ENCODE data around the gene IGFBP6.
"Not testable (repeated sequence)": the region's sequence is repeated elsewhere in the genome, so short reads cannot be mapped to it uniquely, and the experiment has no call there.

Gene IGFBP6

DNA sequence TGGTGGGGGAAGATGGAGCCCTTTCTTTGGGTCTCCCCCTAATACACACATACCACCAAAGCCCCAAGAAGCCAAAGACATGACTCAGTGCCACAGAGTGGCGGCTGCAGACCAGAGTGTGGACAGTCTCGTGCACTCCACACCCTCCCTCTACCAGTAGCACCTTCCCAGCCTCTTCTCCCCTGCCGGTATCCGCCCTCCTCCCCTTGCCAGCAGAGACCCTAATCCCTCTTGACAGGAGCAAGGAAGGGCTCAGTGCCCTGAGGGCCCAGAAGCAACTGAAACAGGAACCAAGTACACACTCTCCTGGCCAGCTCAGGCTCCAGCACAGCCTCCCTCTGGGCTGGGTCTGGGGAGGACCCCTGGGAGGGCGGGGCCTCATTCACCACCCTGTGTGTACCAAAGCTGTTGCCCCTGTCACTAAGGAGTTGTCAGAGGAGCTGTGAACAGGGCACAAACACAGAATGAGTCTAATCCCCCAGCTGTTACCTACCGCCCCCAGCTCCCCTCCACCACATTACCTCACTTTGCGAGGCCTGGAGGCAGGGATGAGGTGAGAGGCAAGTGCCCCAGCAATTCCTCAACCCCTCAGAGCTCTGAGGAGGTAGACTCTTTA lies 26.5 kb upstream of the IGFBP6 start:
- DNase-seq (ENCODE audit: low read depth), result no peak

DNA sequence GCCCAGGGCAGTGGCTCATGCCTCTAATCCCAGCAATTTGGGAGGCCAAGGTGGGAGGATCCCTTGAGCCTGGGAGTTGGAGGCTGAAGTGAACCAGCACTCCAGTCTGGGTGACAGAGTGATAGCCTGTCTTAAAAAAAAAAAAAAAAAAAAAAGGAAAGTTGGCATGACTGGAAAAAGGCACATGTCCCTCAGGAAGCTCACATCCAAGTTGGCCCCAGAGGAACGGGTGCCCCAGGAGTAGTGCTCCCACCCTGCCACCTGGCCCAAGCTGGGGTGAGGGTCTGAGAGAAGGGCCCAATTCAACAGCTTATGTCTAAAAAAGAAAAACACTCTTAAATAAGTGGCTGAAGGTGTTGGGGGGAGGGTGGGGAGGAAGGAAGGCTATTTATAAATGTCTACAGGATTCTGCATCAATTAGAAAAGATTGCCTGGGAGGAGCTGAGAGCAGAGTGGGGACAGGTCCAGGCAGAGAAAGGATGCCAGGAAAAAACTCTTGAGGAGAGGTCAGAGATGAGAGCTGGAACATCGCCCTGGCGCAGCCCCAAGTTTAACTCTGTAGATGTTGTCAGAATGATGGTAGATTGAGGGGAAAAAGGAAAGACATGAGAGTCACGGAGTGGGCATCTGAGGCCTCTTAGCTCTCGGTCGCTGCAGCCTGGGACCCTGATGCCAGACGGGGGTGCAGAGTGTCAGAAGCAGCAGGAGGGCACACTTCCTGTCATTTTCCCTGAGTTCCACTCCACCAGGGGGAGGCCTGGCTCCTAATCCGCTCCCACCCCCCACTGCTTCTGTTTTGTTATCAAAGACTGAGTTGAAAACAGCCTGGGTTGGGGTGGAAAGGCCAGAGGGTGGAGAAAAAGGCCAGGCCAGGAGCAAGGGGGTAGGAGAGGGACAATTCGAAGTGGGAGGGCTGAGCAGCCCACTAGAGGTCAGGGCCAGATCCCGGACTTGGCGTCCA lies 25.6 kb upstream of the IGFBP6 start:
- no peak for DNase-seq (ENCODE audit: low read depth)

DNA sequence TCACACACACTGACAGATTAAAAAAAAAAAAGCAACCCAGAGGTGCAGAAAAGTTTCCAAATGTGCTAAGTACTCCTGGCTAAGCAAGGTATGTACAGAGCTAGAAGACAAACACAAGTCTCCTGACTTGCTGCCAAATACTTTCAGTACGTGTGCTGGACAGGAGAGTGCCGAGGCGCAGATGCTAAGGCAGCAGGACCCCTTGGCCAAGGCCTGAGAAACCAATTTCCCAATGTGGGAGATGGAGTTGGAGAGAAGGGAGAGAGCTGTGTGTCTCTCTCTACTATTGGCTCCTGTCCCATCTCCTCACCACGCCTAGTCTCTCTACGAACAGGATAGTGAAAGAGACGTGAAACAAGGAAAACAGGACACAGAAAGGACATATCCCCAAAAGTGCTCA lies 23.6 kb upstream of the IGFBP6 start:
- DNase-seq (ENCODE audit: low read depth), result no peak

DNA sequence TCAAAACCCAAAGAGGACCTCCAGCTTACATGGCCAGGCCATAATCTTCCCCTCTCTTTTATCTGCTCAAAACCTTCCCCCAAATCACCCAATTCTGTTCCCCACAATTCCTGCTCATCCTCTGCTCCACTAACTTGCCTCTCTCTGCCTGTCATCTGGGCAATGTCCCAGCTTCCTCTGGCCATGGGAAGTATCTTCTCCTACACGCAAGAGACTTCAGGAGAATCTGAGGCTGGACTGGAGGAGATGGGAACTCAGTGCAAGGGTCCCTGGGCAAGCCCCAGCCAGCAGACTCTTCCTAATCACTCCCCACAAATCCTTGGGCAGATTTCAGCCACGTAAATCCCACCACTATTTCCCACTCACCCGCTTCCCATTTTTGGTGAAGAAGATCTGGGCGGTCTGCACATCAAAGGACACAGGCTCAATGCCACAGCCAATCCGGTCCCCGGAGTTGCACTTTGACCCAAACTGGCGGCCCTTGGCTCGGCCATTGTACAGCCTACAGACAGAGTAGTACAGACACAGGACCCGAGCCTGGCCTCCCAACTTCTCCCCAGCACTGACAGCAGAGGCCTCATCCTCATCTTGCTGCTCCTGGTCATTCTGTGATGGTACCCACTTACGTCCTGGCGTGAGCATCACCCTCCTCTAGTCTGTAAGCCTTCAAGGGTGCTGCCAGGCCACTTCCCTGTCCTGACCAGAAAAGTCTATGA lies 23.0 kb upstream of the IGFBP6 start:
- DNase-seq (ENCODE audit: low read depth), result no peak

DNA sequence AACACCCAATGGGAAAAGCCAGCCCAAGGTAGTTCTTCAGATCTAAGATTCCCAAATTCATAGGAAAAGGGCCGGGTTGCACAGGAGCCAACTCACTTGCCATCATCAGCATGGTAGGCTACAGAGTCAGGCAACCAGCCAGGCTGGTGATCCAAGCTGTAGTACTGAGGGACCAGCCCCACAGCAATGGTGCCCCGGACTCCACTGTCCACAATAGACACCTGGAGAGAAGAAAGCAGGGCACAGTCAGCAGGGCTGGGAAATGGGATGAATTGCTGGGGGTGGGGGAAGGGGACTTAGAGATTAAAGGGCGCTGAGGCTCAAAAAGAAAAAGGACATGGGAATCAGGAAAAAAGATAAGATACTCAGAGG lies 22.5 kb upstream of the IGFBP6 start:
- DNase-seq (ENCODE audit: low read depth), result no peak

DNA sequence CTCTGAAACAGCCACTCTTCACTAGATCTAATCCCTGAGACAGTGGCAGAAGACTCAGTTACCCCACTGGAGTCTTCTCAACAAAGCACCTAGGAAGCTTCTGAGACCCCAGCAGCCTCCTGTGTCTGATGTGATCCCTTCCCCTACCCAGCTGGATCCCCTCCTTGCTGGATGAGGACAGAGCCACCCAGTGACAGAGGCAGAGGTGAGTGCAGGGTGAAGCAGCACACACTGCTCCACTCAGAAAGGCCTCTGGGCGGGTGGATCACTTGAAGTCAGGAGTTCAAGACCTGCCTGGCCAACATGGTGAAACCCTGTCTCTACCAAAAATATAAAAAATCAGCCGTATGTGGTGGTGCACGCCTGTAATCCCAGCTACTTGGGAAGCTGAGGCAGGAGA lies 21.0 kb upstream of the IGFBP6 start:
- DNase-seq (ENCODE audit: low read depth), result no peak

DNA sequence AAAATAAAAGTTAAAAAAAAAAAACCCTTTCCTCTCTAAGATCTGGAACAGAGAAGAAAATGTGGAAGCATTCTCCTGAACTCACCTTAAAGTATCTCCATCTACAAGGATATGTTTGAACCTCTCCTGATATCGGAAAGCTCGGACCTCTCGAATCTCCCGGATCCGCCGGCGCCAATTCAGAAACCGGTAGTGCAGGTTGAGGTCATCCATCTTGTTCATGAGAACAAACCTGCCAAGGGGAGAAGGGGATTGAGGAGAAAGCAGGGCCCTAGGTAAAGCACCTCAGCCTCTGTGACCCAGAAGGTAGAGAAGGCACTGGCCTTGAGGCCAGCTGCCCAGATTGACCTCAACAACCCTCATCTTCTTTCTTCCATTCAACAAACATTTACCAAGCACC lies 20.4 kb upstream of the IGFBP6 start:
- DNase-seq (ENCODE audit: low read depth), result no peak

DNA sequence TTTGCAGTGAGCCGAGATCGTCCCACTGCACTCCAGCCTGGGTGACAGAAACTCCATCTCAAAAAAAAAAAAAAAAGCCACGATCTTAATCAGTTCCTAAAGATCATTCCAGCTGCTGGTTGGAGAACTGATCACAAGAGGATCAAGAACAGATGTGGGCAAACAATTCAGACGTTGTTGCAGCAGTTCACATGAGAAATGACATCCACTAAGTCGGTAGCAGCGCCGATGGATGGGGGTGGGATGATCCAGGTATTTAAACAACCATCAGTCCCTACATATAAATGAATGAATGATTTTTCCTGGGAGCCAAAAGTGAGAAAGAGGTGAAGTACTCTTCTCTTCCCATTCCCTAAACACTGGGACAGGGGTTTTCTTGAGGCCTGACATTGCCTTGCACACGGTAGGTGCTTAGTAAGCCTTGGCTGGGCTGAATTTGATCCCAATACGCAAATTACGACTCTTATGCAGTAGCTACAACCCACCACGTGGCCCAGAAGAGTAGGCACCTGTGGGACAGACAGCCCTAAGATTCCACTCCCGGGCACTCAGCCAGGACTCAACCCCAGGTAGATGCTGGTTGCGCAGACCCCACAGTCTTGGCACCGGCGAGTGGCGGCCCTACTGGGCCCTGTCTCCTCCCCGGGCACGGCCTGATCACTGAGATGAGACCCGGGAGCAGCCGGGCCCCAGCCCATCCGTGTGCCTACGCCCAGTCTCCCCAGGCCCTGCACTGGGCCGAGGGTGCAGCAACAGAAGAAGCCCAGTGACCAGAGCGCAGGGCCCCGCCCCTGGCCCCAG lies 18.8 kb upstream of the IGFBP6 start:
- no peak for DNase-seq (ENCODE audit: low read depth)

DNA sequence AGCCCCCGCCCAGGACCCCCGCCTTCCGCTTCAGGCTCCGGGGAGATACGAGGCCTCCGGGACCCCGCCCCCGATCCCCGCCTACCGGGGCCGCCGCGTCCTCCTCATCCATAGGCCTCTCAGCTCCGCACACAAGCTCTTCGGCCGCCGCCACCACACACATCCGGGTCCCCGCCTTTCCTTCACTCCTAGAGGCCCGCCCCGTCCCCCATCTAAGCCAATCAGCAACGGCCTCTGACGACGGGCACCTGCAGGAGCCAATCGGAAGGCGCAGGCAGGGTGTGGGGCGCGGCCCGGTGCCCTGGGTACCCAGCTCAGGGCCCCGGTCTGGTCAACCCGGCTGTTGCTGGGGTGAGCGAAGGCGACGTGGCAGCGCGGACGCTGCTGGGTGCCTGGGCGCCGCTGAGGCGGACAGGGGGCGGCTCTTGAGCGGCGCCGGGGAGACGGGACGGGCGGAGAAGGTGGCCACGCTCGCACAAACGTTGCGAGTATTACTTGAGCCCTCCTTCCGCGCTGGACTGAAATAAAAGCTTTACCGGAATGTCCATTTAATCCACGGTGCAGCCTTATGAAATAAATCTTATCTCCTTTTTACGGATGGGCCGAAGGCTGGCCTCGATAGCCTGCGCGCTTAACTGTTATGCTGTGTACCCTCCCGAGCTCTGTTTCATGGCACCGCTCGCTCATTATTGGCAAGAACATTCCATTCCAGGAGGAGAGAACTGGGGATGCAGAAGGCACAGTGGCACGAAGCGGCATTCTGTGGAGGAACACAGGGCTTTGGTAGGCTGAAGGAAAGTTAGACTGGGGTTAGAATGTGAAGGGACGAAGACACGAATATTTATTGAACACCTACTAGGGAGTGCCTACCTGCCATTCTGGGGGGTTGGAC lies 18.0 kb upstream of the IGFBP6 start, which contains the start of gene SPRYD3:
SPRYD3 (minus strand) TSS at position 165 of the 892 bp plus-strand sequence; CDS start at position 108, 57 bp downstream.
- DNase-seq (ENCODE audit: low read depth), result peak; percentile 95

DNA sequence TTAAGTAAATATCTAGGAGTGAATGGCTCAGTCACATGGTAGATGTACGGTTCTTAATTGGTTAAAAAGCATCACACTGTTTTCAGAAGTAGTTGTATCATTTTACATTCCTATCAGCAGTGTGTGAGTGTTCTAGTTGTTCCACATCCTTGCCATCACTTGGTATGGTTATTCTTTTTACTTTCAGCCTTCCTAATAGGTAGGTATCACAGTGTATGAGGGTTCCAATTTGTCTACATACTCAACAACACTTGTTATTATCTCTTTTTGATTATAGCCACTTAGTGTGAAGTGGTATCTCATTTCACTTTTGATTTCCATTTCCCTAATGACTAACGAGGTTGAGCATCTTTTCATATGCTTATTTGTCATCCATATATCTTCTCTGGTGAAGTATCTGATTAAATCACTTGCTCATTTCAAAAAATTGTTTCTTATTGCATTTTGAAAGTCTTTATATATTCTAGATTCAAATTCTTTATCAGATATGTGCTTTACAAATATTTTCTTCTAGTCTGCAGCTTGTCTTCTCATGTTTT lies 14.8 kb upstream of the IGFBP6 start:
- no peak for DNase-seq (ENCODE audit: low read depth)

DNA sequence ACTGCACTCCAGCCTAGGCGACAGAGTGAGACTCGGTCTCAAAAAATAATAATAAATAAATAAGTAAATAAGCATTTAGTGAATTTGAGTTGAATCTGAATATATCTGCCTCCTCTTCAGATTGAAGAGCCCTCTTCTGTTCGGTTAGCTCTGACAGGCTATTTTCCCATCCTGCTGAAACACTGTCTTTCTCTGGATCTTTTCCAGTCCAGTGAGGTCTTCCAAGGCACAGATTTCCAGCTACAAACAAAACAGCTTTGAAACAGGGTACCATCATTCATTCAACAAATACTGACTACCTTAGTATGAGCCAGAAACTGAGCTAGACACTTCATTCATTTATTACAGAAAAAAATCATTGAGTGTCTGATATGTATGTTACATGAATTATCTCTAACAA lies 11.1 kb upstream of the IGFBP6 start:
- DNase-seq (ENCODE audit: low read depth), result no peak

DNA sequence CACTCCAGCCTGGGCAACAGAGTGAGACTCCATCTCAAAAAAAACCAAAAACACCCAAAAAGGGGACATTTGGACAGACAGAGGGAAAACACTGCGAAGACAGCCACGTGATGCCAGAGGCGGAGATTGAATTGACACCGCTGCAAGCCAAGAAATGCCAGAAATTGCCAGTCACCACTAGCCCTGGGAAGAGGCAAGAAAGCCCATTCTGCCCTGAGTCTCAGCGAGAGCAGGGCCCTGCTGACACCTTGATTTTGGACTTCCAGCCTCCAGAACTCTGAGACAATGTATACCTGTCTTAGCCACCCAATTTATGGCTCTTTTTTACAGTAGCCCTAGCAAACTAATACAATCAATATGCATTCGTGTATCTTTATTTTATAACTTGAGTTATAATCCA lies 7.4 kb upstream of the IGFBP6 start:
- DNase-seq (ENCODE audit: low read depth), result no peak

DNA sequence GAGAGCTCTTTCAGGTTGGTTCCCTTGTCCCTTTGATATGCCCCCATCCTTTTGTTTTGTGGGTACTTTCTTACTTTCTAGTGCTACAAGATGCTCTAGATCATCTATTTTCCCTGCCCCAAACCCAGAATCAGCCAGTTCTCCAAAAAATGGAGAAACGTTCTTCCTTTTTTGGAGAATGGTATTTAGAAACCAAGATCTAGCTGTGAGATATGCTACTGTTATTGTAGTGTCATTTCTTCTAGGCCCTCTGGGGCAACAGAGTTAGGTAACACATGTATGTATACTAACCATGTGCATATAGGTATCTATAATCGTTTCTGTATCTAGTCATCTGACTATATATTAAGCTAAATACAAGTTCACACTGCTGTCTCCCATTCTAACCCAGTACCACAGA lies 6.9 kb upstream of the IGFBP6 start:
- no peak for DNase-seq (ENCODE audit: low read depth)

DNA sequence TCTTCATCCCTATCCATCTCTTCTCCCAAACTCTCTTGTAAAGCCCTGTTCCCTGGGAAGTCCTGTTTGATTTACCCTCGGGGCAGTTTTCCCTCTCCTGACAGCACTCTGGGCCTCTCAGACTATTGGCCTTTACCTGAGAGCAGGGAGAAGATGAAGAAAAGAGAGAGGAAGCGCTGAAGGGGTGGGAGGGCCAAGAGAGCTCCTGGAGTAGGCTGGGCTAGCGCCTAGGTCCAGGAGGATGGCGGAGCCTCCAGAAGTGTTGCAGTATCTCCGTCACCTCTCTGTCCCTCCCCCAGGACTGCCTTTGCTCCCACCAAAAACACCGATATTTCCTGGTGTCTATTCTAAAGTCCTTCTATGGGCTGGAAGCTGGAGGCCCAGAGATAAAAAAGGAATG lies 5.7 kb upstream of the IGFBP6 start:
- DNase-seq (ENCODE audit: low read depth), result no peak

DNA sequence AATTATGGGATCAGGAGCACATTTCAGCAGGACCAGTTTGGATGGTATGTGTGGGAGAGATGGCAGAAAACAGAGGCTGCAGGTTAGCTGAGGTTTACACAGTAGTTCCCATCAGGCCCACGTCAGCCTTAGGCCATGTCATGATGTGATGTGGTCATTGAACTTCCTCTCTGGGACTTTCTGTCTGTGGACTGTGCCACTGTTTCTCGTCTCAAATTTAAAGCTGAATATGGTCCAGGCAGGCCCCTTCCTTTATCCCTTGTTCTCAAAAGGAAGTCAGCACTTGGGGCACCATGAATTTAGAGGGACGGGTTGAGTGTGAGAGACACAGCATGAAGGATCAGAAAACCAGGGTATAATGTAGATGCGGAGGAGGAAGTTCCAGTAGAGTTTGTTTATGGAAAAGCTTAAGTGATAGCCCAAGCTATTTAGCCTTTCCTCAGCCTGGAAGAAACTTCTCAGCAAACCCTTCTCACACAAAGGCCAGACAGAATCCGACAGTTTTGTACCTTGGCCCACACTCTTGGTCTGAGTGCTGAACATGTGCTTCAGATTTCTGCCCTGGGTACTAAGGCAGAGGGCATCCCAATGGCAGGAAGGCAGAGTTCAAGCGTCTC lies 3.6 kb upstream of the IGFBP6 start:
- no peak for DNase-seq (ENCODE audit: low read depth)

DNA sequence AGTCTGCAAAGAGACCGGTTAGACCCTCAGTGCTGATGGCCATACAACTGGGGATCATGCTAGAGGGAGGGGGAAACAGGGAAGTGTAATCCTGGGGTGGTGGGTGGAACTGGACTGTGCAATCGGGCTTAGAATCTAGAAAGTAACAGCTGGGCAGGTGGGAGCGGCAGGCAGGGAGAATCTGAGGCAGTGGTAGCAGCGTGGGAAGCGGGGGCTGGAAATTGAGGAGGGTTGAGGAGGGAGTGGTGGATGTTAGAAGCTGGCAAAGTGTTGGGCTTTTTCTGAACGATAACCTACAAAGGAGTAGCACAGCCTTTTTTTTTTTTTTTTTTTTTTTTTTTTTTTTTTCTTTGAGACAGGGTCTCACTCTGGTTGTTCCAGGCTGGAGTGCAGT lies 3.1 kb upstream of the IGFBP6 start:
- no peak for DNase-seq (ENCODE audit: low read depth)

DNA sequence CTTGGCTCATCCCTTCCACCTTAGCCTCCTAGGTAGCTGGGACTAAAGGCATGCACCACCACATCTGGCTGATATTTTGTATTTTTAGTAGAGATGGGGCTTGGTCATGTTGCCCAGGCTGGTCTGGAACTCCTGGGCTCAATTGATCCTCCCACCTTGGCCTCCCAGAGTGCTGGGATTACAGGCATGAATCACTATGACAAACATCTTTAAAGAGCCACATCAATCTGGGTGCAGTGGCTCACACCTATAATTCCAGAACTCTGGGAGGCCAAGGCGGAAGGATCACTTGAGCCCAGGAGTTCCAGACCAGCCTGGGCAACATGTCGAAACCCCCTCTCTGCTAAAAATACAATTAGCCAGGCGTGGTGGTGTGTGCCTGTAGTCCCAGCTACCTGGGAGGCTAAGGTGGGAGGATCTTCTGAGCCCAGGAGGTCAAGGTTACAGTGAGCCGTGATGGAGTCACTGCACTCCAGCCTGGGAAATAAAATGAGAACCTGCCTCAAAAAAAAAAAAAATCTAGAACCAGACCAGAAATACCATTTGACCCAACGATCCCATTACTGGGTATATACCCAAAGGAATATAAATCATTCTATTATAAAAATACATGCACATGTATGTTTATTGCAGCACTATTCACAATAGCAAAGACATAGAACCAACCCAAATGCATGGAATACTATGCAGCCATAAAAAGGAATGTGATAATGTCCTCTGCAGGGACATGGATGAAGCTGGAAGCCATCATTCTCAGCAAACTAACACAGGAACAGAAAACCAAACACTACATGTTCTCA lies 2.5 kb upstream of the IGFBP6 start:
- not testable (repeated sequence) for DNase-seq (ENCODE audit: low read depth)

DNA sequence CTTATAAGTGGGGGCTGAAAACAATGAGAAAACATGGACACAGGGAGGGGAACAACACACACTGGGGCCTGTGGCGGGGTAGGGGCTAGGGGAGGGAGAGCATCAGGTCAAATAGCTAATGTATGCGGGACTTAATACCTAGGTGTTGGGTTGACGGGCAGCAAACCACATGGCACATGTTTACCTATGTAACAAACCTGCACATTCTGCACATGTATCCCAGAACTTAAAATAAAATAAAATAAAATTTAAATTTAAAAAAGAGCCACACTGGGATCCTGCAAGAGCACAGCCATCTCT lies 1.9 kb upstream of the IGFBP6 start:
- not testable (repeated sequence) for DNase-seq (ENCODE audit: low read depth)

DNA sequence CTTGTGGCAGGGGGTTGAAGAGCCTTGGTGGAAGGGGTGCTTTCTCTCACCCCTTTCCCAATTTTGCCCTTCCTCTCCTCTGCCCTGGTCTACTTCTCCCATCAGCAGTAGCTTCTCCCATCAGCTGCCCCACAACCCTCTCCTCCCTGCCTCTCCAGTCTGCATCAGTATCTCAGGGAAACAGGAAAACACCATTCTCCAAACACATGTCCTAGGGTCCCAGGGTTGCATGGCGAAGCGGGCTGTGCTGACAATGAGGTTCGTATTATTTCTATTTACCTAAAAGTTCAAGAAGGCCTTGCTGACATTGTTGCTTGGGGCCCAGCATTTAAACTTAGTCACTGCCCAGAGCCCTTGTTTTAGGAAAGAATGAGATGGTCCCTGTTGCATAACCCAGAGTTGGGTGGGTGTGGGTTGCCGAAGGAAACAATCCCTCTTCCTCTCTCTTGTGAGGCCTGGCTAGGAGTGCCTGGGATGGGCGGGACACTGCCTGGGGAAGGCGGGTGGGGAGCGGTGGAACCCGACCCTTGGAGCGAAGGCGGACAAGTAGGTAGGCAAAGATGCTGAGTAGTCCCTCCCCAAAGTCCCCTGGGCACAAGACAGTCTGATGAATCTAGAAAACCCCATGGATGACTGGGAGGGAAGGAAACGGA lies 1.3 kb upstream of the IGFBP6 start:
- no peak for DNase-seq (ENCODE audit: low read depth)

Measured in T-helper 22 cell (primary cell).